HCT116 (cell line): ENCODE measurements around the gene LGI2. TPM values are rescaled to one million over a fixed set of nuclear protein-coding genes. Genes with fewer than 3 reads are reported as not detected.
A peak's percentile ranks its signal among the peaks of the same experiment; 100 is the strongest.

Experiments used
- ATAC-seq: fragments of 200-7000 bp; cut with Tn5 transposase; 2 replicates; pipeline ENCODE4 v1.9.1; 2020; ENCODE audit warnings: mild to moderate bottlenecking, moderate library complexity
- BruUV-seq: library from RNA; stranded (reverse); fragments of 400-500 nt; replicated peaks from 2 replicates; lab custom pipeline; 2021; lab: Mats Ljungman, UMichigan
- CTCF ChIA-PET: fragments of 300-600 bp; sonication (Branson Sonifier 250); formaldehyde crosslinking; loops from one replicate; lab custom pipeline; 2021; ENCODE audit warnings: antibody characterized with exemption; lab: Charles Lee
- POLR2A ChIA-PET: fragments of 300-600, 350-600 bp; sonication (Branson Sonifier 250); formaldehyde crosslinking; loops from one replicate; lab custom pipeline; 2021; ENCODE audit warnings: antibody characterized with exemption; lab: Charles Lee
- RAD21 ChIA-PET, 2 experiments: fragments of 300-600 bp; sonication (Branson Sonifier 250); formaldehyde crosslinking; loops; one replicate each; lab custom pipeline; 2023; ENCODE audit warnings: low total read pairs in 2 of 2; ENCODE audit not compliant: uncharacterized antibody in 2 of 2, unreplicated experiment in 2 of 2, low non-redundant PET in 1 of 2; lab: Charles Lee
- DNase-seq: peaks from one replicate; pipeline ENCODE4 v3.0.0-alpha.2; 2010; ENCODE audit warnings: low read depth, low spot score
- H2AFZ ChIP-seq: fragments of 200-600 bp; shearing (Covaris generic), sonication (generic); 2 replicates; pipeline ENCODE4 v1.6.1; 2017; ENCODE audit warnings: low read depth, mixed run types, mixed read lengths, antibody characterized with exemption, low read length; ENCODE audit not compliant: poor library complexity, severe bottlenecking
- H3K27ac ChIP-seq: 2 replicates; pipeline ENCODE4 v1.5.1; 2012; ENCODE audit warnings: low read depth, low read length
- H3K27me3 ChIP-seq: fragments of 200-600 bp; sonication (generic); 2 replicates; pipeline ENCODE4 v1.6.1; 2016; ENCODE audit warnings: mixed run types, low read length, mixed read lengths; ENCODE audit not compliant: insufficient read depth
- H3K36me3 ChIP-seq, 2 experiments: fragments of 200-500 bp in 1 of 2; fragments of 200-600 bp in 1 of 2; sonication (Bioruptor generic) in 1 of 2; sonication (generic) in 1 of 2; 2 replicates each; pipeline versions ENCODE4 v1.5.1 to v1.6.1; 2014 to 2016; ENCODE audit warnings: low read length in 2 of 2, inconsistent platforms in 1 of 2, mixed read lengths in 1 of 2, mixed run types in 1 of 2; ENCODE audit not compliant: insufficient read depth in 2 of 2, control insufficient read depth in 1 of 2
- H3K4me1 ChIP-seq, 2 experiments: fragments of 200-600 bp in 1 of 2; sonication (generic) in 1 of 2; 2 replicates each; pipeline versions ENCODE4 v1.5.1 to v1.6.1; 2012 to 2017; ENCODE audit warnings: low read length in 2 of 2, inconsistent platforms in 1 of 2, mild to moderate bottlenecking in 1 of 2, mixed read lengths in 1 of 2, mixed run types in 1 of 2, moderate library complexity in 1 of 2; ENCODE audit not compliant: insufficient read depth in 2 of 2, control insufficient read depth in 1 of 2
- H3K4me2 ChIP-seq: fragments of 200-600 bp; sonication (generic); 2 replicates; pipeline ENCODE4 v1.6.1; 2017; ENCODE audit warnings: mixed run types, low read length, mixed read lengths
- H3K4me3 ChIP-seq, 2 experiments: fragments of 200-600 bp in 1 of 2; sonication (generic) in 1 of 2; replicated peaks in 1 of 2; 2 replicates each; pipeline ENCODE4 v1.5.1; 2011 to 2016; ENCODE audit warnings: low read length in 2 of 2, control low read depth in 1 of 2, low read depth in 1 of 2, mild to moderate bottlenecking in 1 of 2, mixed read lengths in 1 of 2, mixed run types in 1 of 2
- H3K79me2 ChIP-seq: fragments of 200-600 bp; sonication (generic); 2 replicates; pipeline ENCODE4 v1.6.1; 2017; ENCODE audit warnings: mild to moderate bottlenecking, mixed run types, low read length, moderate library complexity, mixed read lengths; ENCODE audit not compliant: insufficient read depth
- H3K9ac ChIP-seq: fragments of 200-600 bp; sonication (generic); 2 replicates; pipeline ENCODE4 v1.6.1; 2016; ENCODE audit warnings: low read length, mixed read lengths
- H3K9me2 ChIP-seq: fragments of 200-600 bp; sonication (generic), shearing (Covaris generic); 2 replicates; pipeline ENCODE4 v1.6.1; 2017; ENCODE audit warnings: mixed run types, mild to moderate bottlenecking, moderate library complexity; ENCODE audit not compliant: insufficient read depth
- H3K9me3 ChIP-seq, 2 experiments: fragments of 200-500 bp in 1 of 2; fragments of 200-600 bp in 1 of 2; sonication (Bioruptor generic) in 1 of 2; sonication (generic) in 1 of 2; 2 replicates each; pipeline ENCODE4 v1.6.1; 2014 to 2017; ENCODE audit warnings: low read length in 2 of 2, mixed read lengths in 2 of 2, inconsistent platforms in 1 of 2, low read depth in 1 of 2, mild to moderate bottlenecking in 1 of 2, mixed run types in 1 of 2, moderate library complexity in 1 of 2; ENCODE audit not compliant: control insufficient read depth in 1 of 2, insufficient read depth in 1 of 2
- H4K20me1 ChIP-seq: fragments of 200-600 bp; sonication (generic), shearing (Covaris generic); 2 replicates; pipeline ENCODE4 v1.6.1; 2017; ENCODE audit warnings: mixed run types, mild to moderate bottlenecking, moderate library complexity; ENCODE audit not compliant: insufficient read depth
- CTCF ChIP-seq, 3 experiments: fragments of 200-600 bp in 1 of 3; sonication (generic) in 1 of 3; IDR thresholded peaks in 2 of 3; conservative IDR thresholded peaks in 1 of 3; 2 replicates each; pipeline ENCODE4 v1.5.1; 2012 to 2017; ENCODE audit warnings: low read depth in 2 of 3, low read length in 2 of 3, antibody characterized with exemption in 1 of 3, borderline replicate concordance in 1 of 3, control low read depth in 1 of 3, mild to moderate bottlenecking in 1 of 3, mixed read lengths in 1 of 3, mixed run types in 1 of 3, moderate library complexity in 1 of 3; ENCODE audit not compliant: insufficient read depth in 1 of 3
- EGR1 ChIP-seq: IDR thresholded peaks from 2 replicates; pipeline ENCODE4 v1.6.1; 2012; ENCODE audit warnings: low read depth
- ELF1 ChIP-seq: IDR thresholded peaks from 2 replicates; pipeline ENCODE4 v1.6.1; 2012; ENCODE audit warnings: low read depth, borderline replicate concordance
- EZH2phosphoT487 ChIP-seq: fragments of 200-600 bp; IDR thresholded peaks from 2 replicates; pipeline ENCODE4 v1.6.1; 2018; ENCODE audit warnings: antibody characterized with exemption, borderline replicate concordance
- FOSL1 ChIP-seq: IDR thresholded peaks from 2 replicates; pipeline ENCODE4 v1.6.1; 2012; ENCODE audit warnings: low read depth
- JUND ChIP-seq: IDR thresholded peaks from 2 replicates; pipeline ENCODE4 v1.6.1; 2012
- POLR2A ChIP-seq: IDR thresholded peaks from 2 replicates; pipeline ENCODE4 v1.7.0; 2011; ENCODE audit warnings: borderline replicate concordance; ENCODE audit not compliant: insufficient read depth, insufficient read length; ENCODE audit errors: extremely low read depth
- POLR2AphosphoS5 ChIP-seq: IDR thresholded peaks from 2 replicates; pipeline ENCODE4 v1.6.1; 2011; ENCODE audit warnings: mild to moderate bottlenecking, low read depth, low read length, moderate library complexity
- RAD21 ChIP-seq: IDR thresholded peaks from 2 replicates; pipeline ENCODE4 v1.6.1; 2012; ENCODE audit warnings: low read depth, mild to moderate bottlenecking
- REST ChIP-seq: IDR thresholded peaks from 2 replicates; pipeline ENCODE4 v1.6.1; 2012; ENCODE audit warnings: low read depth
- SIN3A ChIP-seq: IDR thresholded peaks from 2 replicates; pipeline ENCODE4 v1.6.1; 2012; ENCODE audit warnings: low read depth
- SRF ChIP-seq: IDR thresholded peaks from 2 replicates; pipeline ENCODE4 v1.6.1; 2012; ENCODE audit warnings: low read depth
- TCF7L2 ChIP-seq: IDR thresholded peaks from 2 replicates; pipeline ENCODE4 v1.7.0; 2011; ENCODE audit warnings: borderline replicate concordance, inconsistent platforms; ENCODE audit not compliant: insufficient read depth, insufficient read length; ENCODE audit errors: extremely low read depth
- ZFX ChIP-seq: fragments of 450-650 bp; IDR thresholded peaks from 2 replicates; pipeline ENCODE4 v1.6.1; 2017
- ZNF274 ChIP-seq: fragments of 200-500 bp; sonication (Bioruptor generic); IDR thresholded peaks from 2 replicates; pipeline ENCODE4 v1.6.1; 2014; ENCODE audit warnings: mild to moderate bottlenecking, low read depth, low read length, inconsistent platforms
- intact Hi-C: fragments of 100-400 bp; cut with micrococcal nuclease; formaldehyde crosslinking; loops from 2 replicates; pipeline ENCODE4 v1.10.0; 2022
- total RNA-seq: library from RNA; stranded (reverse); gene quantifications from one replicate; pipeline ENCODE4 v1.2.1, GENCODE V29; 2021; ENCODE audit not compliant: unreplicated experiment

Gene LGI2
- total RNA-seq, 1 experiment from 2014 or later, result not detected

DNA sequence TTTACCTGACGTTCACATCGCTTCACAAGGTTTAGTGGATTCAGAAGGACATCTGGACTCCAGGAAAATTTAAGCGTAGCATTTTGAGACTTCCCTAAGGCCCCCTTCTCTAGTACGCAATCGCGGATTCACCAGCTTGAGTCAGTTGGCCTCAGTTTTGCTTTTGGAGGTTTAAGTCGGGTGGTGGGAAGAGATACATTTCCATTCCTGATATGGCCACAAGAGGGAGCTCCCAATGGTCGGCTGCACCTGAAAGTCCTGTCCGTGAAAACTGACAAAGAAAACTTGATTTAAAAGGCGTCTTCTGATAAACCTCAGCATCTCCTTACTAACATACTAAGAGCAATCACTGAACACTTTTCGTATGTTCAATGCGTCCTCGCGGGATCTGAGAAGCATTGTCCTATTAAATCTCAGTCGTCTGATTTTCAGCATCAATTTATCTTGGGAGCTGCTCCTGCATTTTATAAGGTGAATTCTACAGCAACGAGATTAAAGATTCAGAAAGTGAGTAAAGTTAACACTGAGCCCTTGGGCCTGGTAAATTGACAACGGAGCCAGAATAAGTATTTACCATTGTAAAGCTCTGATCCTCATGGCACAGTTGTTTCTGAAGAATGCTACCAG lies 50.6 kb downstream of the LGI2 start:
- no peaks in the 10 kb centered on the region for H3K9me2 ChIP-seq
- peak; percentile 83 for ATAC-seq
- H3K4me2 ChIP-seq, result peak overlapping the region; percentile 56
- ChIA-PET RAD21 (interaction anchor here in 1 of 2 experiments (1.6 kb wide), 1 partner anchor 386 kb away, joined by 6 read pairs; no protein-coding TSS in a partner anchor), CTCF (interaction anchor here (0.6 to 2.6 kb wide), 18 partner anchors 9 to 507 kb away, joined by 3 to 46 read pairs (median 4); partner anchors contain the start of genes SEPSECS and ZCCHC4), POLR2A (no interaction called here)
- H3K79me2 ChIP-seq, result no peaks in the 10 kb centered on the region
- no peak overlapping the region for H3K9ac ChIP-seq
- peak; percentile 61 for DNase-seq
- H3K27me3 ChIP-seq, result no peaks in the 10 kb centered on the region
- intact Hi-C loops, result loop anchor here (1.0 to 2.0 kb wide), 3 partner anchors 165 to 491 kb away; no protein-coding TSS in a partner anchor
- BruUV-seq, result no TSS peak
- no peaks in the 10 kb centered on the region for H4K20me1 ChIP-seq
- H3K27ac ChIP-seq, result no peak overlapping the region
- H3K9me3 ChIP-seq, result no peaks in the 10 kb centered on the region
- peak overlapping the region; percentile 79 for H2AFZ ChIP-seq
- H3K4me1 ChIP-seq, result peaks cover 0 to 10% of the 10 kb centered on the region in 2 experiments; a peak in 1 of 4 replicates
- H3K36me3 ChIP-seq, result no peaks in the 10 kb centered on the region
- 0 out of 4 replicates have a peak overlapping the region, but pooled peaks of 1 of the 2 experiments have one; percentile 4 for H3K4me3 ChIP-seq
- TF ChIP-seq SIN3A (no peak), EGR1 (no peak), REST (no peak), RAD21 (peak; percentile 62), TCF7L2 (no peak), POLR2A (no peak), SRF (no peak), FOSL1 (no peak), ELF1 (no peak), ZNF274 (no peak), JUND (no peak), CTCF (IDR thresholded peaks at IDR 0.05 in 2 of 3, conservative IDR thresholded peaks at IDR 0.05 in 1 of 3; ENCODE audit: borderline replicate concordance in 1 of 3, insufficient read depth in 1 of 3, low read depth in 2 of 3, low read length in 2 of 3) (peak; percentile 68 to 88 (median 83)), ZFX (no peak), EZH2phosphoT487 (no peak), POLR2AphosphoS5 (no peak)
